Measurements from ENCODE around the gene FXR1.

FXR1 gene

DNA sequence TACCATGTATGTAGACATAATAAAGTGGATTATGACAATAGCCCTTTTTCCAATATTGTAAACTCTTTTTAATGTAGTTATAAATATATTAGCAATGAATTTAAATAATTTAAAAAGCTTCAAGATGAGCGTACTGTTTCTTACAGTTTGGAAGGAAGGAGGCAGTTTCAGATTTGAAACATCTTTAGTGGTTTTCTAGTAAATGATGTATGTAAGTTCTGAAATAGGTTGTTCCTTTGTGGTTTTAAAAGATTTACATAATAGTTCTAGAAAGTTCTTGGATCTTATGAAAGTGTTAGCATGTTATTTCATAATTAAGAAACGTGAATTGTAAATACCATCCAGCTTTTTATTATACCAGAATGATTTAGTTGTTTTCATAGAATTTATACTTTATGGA lies 61.1 kb downstream of the FXR1 start:
- Histone ChIP-seq H3K4me3 (ENCODE audit: low read depth, low read length) (no peak overlapping the region), H3K27ac (no peak overlapping the region), H3K36me3 (peaks cover 65% of the 10 kb centered on the region), H3K9me3 (ENCODE audit: severe bottlenecking) (no peaks in the 10 kb centered on the region), H3K27me3 (ENCODE audit: insufficient read depth, low read depth, severe bottlenecking) (no peaks in the 10 kb centered on the region)
- no peak for DNase-seq
- TF ChIP-seq, protein P1, sequence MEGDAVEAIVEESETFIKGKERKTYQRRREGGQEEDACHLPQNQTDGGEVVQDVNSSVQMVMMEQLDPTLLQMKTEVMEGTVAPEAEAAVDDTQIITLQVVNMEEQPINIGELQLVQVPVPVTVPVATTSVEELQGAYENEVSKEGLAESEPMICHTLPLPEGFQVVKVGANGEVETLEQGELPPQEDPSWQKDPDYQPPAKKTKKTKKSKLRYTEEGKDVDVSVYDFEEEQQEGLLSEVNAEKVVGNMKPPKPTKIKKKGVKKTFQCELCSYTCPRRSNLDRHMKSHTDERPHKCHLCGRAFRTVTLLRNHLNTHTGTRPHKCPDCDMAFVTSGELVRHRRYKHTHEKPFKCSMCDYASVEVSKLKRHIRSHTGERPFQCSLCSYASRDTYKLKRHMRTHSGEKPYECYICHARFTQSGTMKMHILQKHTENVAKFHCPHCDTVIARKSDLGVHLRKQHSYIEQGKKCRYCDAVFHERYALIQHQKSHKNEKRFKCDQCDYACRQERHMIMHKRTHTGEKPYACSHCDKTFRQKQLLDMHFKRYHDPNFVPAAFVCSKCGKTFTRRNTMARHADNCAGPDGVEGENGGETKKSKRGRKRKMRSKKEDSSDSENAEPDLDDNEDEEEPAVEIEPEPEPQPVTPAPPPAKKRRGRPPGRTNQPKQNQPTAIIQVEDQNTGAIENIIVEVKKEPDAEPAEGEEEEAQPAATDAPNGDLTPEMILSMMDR (IDR thresholded peaks at IDR 0.05; ENCODE audit: low read depth, low read length), result no peak

DNA sequence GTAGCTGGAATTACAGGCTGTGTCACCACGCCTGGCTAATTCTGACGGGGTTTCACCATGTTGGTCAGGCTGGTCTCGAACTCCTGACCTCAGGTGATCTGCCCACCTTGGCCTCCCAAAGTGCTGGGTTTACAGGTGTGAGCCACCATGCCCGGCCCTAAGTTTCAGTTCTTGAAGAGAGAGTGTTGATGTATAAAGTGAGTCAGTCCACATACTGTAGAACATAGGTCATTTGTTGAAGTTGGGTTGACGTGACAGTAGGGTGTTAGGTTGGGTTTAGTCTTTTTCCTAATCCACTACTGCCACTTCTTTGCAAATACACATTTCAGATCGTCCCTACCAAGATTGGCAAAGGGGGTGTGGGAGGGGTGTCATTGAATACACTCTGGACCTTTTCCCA lies 61.8 kb downstream of the FXR1 start:
- DNase-seq, result no peak
- TF ChIP-seq, protein P1 (IDR thresholded peaks at IDR 0.05; ENCODE audit: low read depth, low read length), result no peak
- Histone ChIP-seq H3K27ac (no peak overlapping the region), H3K4me3 (ENCODE audit: low read depth, low read length) (no peak overlapping the region), H3K36me3 (peaks cover 58% of the 10 kb centered on the region), H3K27me3 (ENCODE audit: insufficient read depth, low read depth, severe bottlenecking) (no peaks in the 10 kb centered on the region), H3K9me3 (ENCODE audit: severe bottlenecking) (no peaks in the 10 kb centered on the region)

DNA sequence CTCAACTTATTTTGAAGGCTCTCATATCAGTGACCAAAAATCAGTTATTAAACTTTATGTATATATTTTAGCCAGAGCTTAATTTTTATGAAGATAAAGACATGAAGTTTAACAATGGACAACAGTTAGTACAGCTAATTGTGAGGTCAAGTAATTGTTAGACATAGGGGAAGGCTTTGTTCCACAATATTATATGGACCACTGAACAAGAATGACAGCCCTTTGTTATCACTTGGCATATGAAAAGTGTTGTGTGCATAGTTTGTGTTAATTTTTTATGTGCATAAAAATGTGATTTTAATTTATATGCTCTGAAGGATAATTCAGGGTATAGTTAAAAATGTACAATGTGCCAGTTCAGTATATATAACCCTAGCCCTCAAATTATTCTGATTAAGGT lies 65.0 kb downstream of the FXR1 start:
- Histone ChIP-seq H3K36me3 (peaks cover 31% of the 10 kb centered on the region), H3K27ac (no peak overlapping the region), H3K27me3 (ENCODE audit: insufficient read depth, low read depth, severe bottlenecking) (no peaks in the 10 kb centered on the region), H3K9me3 (ENCODE audit: severe bottlenecking) (no peaks in the 10 kb centered on the region), H3K4me3 (ENCODE audit: low read depth, low read length) (no peak overlapping the region)
- TF ChIP-seq, protein P1 (IDR thresholded peaks at IDR 0.05; ENCODE audit: low read depth, low read length), result no peak
- DNase-seq, result no peak

DNA sequence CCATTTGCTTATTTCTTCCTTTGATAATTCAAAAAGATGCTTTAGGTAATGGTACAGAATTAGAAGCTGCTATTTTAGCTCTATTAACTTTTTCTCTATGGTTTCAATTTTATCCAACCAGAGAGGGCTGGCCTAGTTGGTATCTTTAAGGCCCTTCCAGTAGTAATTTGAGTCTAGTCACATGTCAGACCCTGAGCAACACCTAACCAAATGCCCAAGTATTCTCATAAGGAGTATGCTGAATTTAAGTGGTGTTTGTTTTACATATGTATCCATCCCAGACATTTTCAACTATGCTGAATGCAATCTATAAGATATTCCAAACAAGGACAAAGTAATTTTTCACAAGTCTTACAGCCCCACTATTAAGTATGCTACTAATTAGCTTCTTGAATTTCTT lies 67.5 kb downstream of the FXR1 start:
- TF ChIP-seq, protein P1 (IDR thresholded peaks at IDR 0.05; ENCODE audit: low read depth, low read length), result no peak
- Histone ChIP-seq H3K36me3 (peaks cover 15% of the 10 kb centered on the region), H3K27ac (no peak overlapping the region), H3K27me3 (ENCODE audit: insufficient read depth, low read depth, severe bottlenecking) (no peaks in the 10 kb centered on the region), H3K4me3 (ENCODE audit: low read depth, low read length) (no peak overlapping the region), H3K9me3 (ENCODE audit: severe bottlenecking) (no peaks in the 10 kb centered on the region)
- no peak for DNase-seq

DNA sequence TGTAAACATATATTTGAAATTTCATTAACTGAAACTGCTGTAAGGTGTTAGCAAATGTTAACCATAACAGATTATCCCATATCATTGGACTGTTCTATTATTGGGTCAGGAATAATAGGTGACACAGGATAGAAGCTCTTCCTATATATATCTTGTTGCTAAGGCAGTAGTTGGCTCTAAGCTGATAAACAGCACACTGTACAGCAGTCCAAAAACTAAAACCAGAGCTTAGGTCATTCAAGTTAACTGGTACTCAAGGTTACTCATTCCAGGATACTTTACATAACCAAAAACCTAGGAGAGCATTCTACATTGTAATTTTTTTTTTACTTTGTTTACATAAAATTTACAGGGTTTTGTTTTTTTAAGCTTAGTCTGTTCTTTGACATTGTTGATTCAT lies 68.1 kb downstream of the FXR1 start:
- no peak overlapping the region for H3K4me3 ChIP-seq (ENCODE audit: low read depth, low read length)
- TF ChIP-seq, protein P1 (IDR thresholded peaks at IDR 0.05; ENCODE audit: low read depth, low read length), result no peak
- H3K27me3 ChIP-seq (ENCODE audit: insufficient read depth, low read depth, severe bottlenecking), result no peaks in the 10 kb centered on the region
- H3K9me3 ChIP-seq (ENCODE audit: severe bottlenecking), result no peaks in the 10 kb centered on the region
- no peak overlapping the region for H3K27ac ChIP-seq
- DNase-seq, result no peak
- H3K36me3 ChIP-seq, result peaks cover 16% of the 10 kb centered on the region

DNA sequence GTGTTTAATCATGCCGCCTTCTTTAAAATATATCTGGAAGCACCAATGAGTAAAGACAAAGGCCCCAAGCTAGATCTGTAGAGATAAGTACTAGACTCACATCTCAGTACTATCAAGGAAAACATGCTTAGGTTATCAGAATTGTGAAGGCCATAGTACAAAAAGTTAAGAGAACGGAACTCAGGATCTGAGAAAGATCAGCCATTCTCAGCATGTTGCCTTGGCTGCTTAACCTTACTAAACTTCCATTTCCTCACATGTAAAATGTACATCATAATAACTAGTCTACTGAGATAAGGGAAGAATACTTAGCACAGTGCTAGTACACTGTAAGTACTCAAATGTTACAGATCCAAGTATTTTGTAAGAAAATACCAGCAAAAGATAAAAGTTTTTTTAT lies 69.4 kb downstream of the FXR1 start:
- Histone ChIP-seq H3K27ac (no peak overlapping the region), H3K9me3 (ENCODE audit: severe bottlenecking) (no peaks in the 10 kb centered on the region), H3K36me3 (peaks cover 11% of the 10 kb centered on the region), H3K27me3 (ENCODE audit: insufficient read depth, low read depth, severe bottlenecking) (no peaks in the 10 kb centered on the region), H3K4me3 (ENCODE audit: low read depth, low read length) (no peak overlapping the region)
- DNase-seq, result no peak
- TF ChIP-seq, protein P1 (IDR thresholded peaks at IDR 0.05; ENCODE audit: low read depth, low read length), result no peak

Measured in WERI-Rb-1 (cell line).